H1 (cell line): ENCODE data around the gene AMZ1. TPM values are rescaled to one million over a fixed set of nuclear protein-coding genes. Genes with fewer than 3 reads are reported as not detected.

Experiments used
- CTCF ChIA-PET: fragments of 300-600 bp; sonication (Branson Sonifier 250); formaldehyde crosslinking; loops from one replicate; lab custom pipeline; 2021; ENCODE audit not compliant: partially characterized antibody; lab: Charles Lee
- POLR2A ChIA-PET: fragments of 300-600 bp; sonication (Branson Sonifier 250); formaldehyde crosslinking; loops from one replicate; lab custom pipeline; 2021; ENCODE audit warnings: inconsistent platforms; ENCODE audit not compliant: partially characterized antibody; lab: Charles Lee
- DNase-seq, 2 experiments: peaks; one replicate each; pipeline versions ENCODE4 v3.0.0 to v3.0.0-alpha.2; 2010 to 2022; ENCODE audit warnings: low spot score in 2 of 2, low read depth in 1 of 2, mixed read lengths in 1 of 2
- FAIRE-seq: peaks from 2 replicates; lab custom pipeline; 2011; peaks lifted over from hg19 to GRCh38; lab: Jason Lieb, UNC
- H2AFZ ChIP-seq: 2 replicates; pipeline ENCODE4 v1.8.1; 2012; ENCODE audit warnings: low read length, inconsistent platforms
- H2AK5ac ChIP-seq: 2 replicates; pipeline ENCODE4 v1.6.1; 2013; ENCODE audit warnings: low read depth, low read length
- H2BK120ac ChIP-seq: replicated peaks from 2 replicates; pipeline ENCODE3; 2013; ENCODE audit warnings: low read depth, low read length, inconsistent platforms
- H2BK12ac ChIP-seq: 2 replicates; pipeline ENCODE4 v1.6.1; 2013; ENCODE audit warnings: low read depth, low read length
- H2BK15ac ChIP-seq: 2 replicates; pipeline ENCODE4 v1.6.1; 2013; ENCODE audit warnings: low read length
- H2BK20ac ChIP-seq: 2 replicates; pipeline ENCODE4 v1.6.1; 2013; ENCODE audit warnings: low read length
- H2BK5ac ChIP-seq: 2 replicates; pipeline ENCODE4 v1.6.1; 2013; ENCODE audit warnings: low read depth, low read length
- H3K14ac ChIP-seq: 2 replicates; pipeline ENCODE4 v1.6.1; 2013; ENCODE audit warnings: inconsistent platforms; ENCODE audit not compliant: insufficient read length
- H3K18ac ChIP-seq: 2 replicates; pipeline ENCODE4 v1.6.1; 2013; ENCODE audit warnings: low read length; ENCODE audit errors: extremely low read depth
- H3K23ac ChIP-seq: 2 replicates; pipeline ENCODE4 v1.6.1; 2013; ENCODE audit warnings: inconsistent platforms; ENCODE audit not compliant: insufficient read length
- H3K23me2 ChIP-seq: 2 replicates; pipeline ENCODE4 v1.6.1; 2013; ENCODE audit warnings: low read depth, low read length
- H3K27ac ChIP-seq: 2 replicates; pipeline ENCODE4 v1.6.1; 2011; ENCODE audit warnings: low read depth, low read length, inconsistent platforms
- H3K27me3 ChIP-seq, 4 experiments: replicated peaks in 1 of 4; 1 replicate in 1 of 4; 2 replicates in 3 of 4; pipeline versions ENCODE4 v1.6.1 to v1.8.1; 2011 to 2013; ENCODE audit warnings: low read length in 3 of 4, mild to moderate bottlenecking in 3 of 4, inconsistent platforms in 2 of 4, mixed read lengths in 2 of 4, moderate library complexity in 1 of 4; ENCODE audit not compliant: control insufficient read depth in 3 of 4, insufficient read depth in 3 of 4; ENCODE audit errors: extremely low read depth in 1 of 4
- H3K36me3 ChIP-seq, 4 experiments: 2 replicates each; pipeline versions ENCODE4 v1.6.1 to v1.8.1; 2011 to 2013; ENCODE audit warnings: mild to moderate bottlenecking in 4 of 4, low read length in 3 of 4, moderate library complexity in 2 of 4, control low read depth in 1 of 4, inconsistent platforms in 1 of 4; ENCODE audit not compliant: insufficient read depth in 4 of 4, control insufficient read depth in 2 of 4
- H3K4ac ChIP-seq: replicated peaks from 2 replicates; pipeline ENCODE3; 2013; ENCODE audit warnings: low read length, low read depth, mixed read lengths, inconsistent platforms; ENCODE audit not compliant: insufficient read length
- H3K4me1 ChIP-seq, 4 experiments: replicated peaks in 1 of 4; 1 replicate in 1 of 4; 2 replicates in 3 of 4; pipeline versions ENCODE4 v1.6.1 to v1.8.1; 2011 to 2013; ENCODE audit warnings: low read length in 3 of 4, inconsistent platforms in 2 of 4, mixed read lengths in 1 of 4; ENCODE audit not compliant: insufficient read depth in 4 of 4, control insufficient read depth in 3 of 4
- H3K4me2 ChIP-seq, 2 experiments: 2 replicates each; pipeline versions ENCODE4 v1.6.1 to v1.8.1; 2011 to 2013; ENCODE audit warnings: low read depth in 2 of 2, low read length in 2 of 2, control low read depth in 1 of 2, inconsistent platforms in 1 of 2, mild to moderate bottlenecking in 1 of 2; ENCODE audit not compliant: insufficient read depth in 1 of 2
- H3K4me3 ChIP-seq, 4 experiments: fragments of 200-600, 300-600 bp in 1 of 4; sonication (generic), shearing (Covaris generic), sonication (Bioruptor Twin) in 1 of 4; 2 replicates each; pipeline versions ENCODE4 v1.5.1 to v1.8.1; 2011 to 2016; ENCODE audit warnings: low read length in 4 of 4, low read depth in 3 of 4, control low read depth in 2 of 4, inconsistent platforms in 2 of 4, mild to moderate bottlenecking in 2 of 4, mixed read lengths in 1 of 4, moderate library complexity in 1 of 4; ENCODE audit not compliant: insufficient read depth in 2 of 4; ENCODE audit errors: extremely low read depth in 1 of 4
- H3K56ac ChIP-seq: replicated peaks from 2 replicates; pipeline ENCODE3; 2013; ENCODE audit warnings: low read depth, mild to moderate bottlenecking, mixed read lengths, low read length, inconsistent platforms; ENCODE audit not compliant: insufficient read length
- H3K79me1 ChIP-seq: 2 replicates; pipeline ENCODE4 v1.6.1; 2013; ENCODE audit warnings: low read depth, low read length, control low read depth
- H3K79me2 ChIP-seq, 2 experiments: 2 replicates each; pipeline versions ENCODE4 v1.6.1 to v1.8.1; 2012 to 2013; ENCODE audit warnings: low read length in 2 of 2, mild to moderate bottlenecking in 2 of 2, inconsistent platforms in 1 of 2; ENCODE audit not compliant: insufficient read depth in 2 of 2, control insufficient read depth in 1 of 2
- H3K9ac ChIP-seq, 4 experiments: replicated peaks in 1 of 4; 1 replicate in 1 of 4; 2 replicates in 3 of 4; pipeline versions ENCODE4 v1.6.1 to v1.8.1; 2011 to 2013; ENCODE audit warnings: low read depth in 3 of 4, low read length in 3 of 4, control low read depth in 2 of 4, mild to moderate bottlenecking in 2 of 4, moderate library complexity in 2 of 4, inconsistent platforms in 1 of 4; ENCODE audit errors: extremely low read depth in 1 of 4
- H3K9me3 ChIP-seq, 2 experiments: 2 replicates each; pipeline versions ENCODE4 v1.6.1 to v1.8.1; 2012 to 2013; ENCODE audit warnings: mild to moderate bottlenecking in 2 of 2, moderate library complexity in 2 of 2, control low read depth in 1 of 2, inconsistent platforms in 1 of 2, low read depth in 1 of 2, low read length in 1 of 2, mixed read lengths in 1 of 2; ENCODE audit not compliant: insufficient read depth in 2 of 2
- H4K20me1 ChIP-seq, 2 experiments: replicated peaks in 1 of 2; 2 replicates each; pipeline versions ENCODE3 to v1.8.1; 2011 to 2013; ENCODE audit warnings: inconsistent platforms in 2 of 2, low read length in 2 of 2, mild to moderate bottlenecking in 1 of 2; ENCODE audit not compliant: insufficient read depth in 2 of 2, control insufficient read depth in 1 of 2
- H4K5ac ChIP-seq: 2 replicates; pipeline ENCODE4 v1.6.1; 2013; ENCODE audit warnings: low read length, low read depth, mixed read lengths, inconsistent platforms; ENCODE audit not compliant: insufficient read length
- H4K8ac ChIP-seq: 2 replicates; pipeline ENCODE4 v1.8.0; 2013; ENCODE audit warnings: mild to moderate bottlenecking, moderate library complexity, low read length, inconsistent platforms; ENCODE audit not compliant: insufficient read depth; ENCODE audit errors: extremely low read depth
- H4K91ac ChIP-seq: replicated peaks from 2 replicates; pipeline ENCODE3; 2013; ENCODE audit warnings: low read length, mixed read lengths, inconsistent platforms; ENCODE audit not compliant: insufficient read length
- GABPA ChIP-seq: IDR thresholded peaks from 2 replicates; pipeline ENCODE4 v1.6.1; 2011; ENCODE audit warnings: mild to moderate bottlenecking, low read length, moderate library complexity, borderline replicate concordance; ENCODE audit not compliant: insufficient read depth
- SAP30 ChIP-seq: fragments of 300-600 bp; sonication (generic); IDR thresholded peaks from 2 replicates; pipeline ENCODE4 v1.7.1; 2012; ENCODE audit warnings: low read length, moderate library complexity, mild to moderate bottlenecking, inconsistent platforms; ENCODE audit not compliant: insufficient read depth, insufficient replicate concordance
- SIRT6 ChIP-seq: IDR thresholded peaks from one replicate; pipeline ENCODE4 v1.7.1; 2012; ENCODE audit warnings: low read length, inconsistent platforms
- YY1 ChIP-seq: IDR thresholded peaks from 2 replicates; pipeline ENCODE4 v1.6.1; 2011; ENCODE audit warnings: low read depth, mild to moderate bottlenecking, low read length
- WGBS, 2 experiments: shearing (Covaris generic) in 1 of 2; methylation state at CpG; one replicate each; pipeline versions ENCODE4 v1.1.6 to v1.1.7; 2013 to 2015; ENCODE audit warnings: low lambda C conversion rate in 2 of 2, mixed read lengths in 2 of 2, inconsistent platforms in 1 of 2, low coverage in 1 of 2, missing lambda C conversion rate in 1 of 2; ENCODE audit not compliant: insufficient replicate concordance in 2 of 2, insufficient coverage in 1 of 2, insufficient read length in 1 of 2; ENCODE audit errors: extremely low coverage in 1 of 2, missing lambda C conversion rate in 1 of 2; 5-methylcytosine and 5-hydroxymethylcytosine counted together
- polyA plus RNA-seq, 7 experiments: library from polyadenylated mRNA; depleted of rRNA in 3 of 7; stranded (reverse) in 5 of 7; unstranded in 2 of 7; fragments of >200 nt in 5 of 7; fragments of 200-250 nt in 2 of 7; gene quantifications; 1 replicate in 5 of 7; 2 replicates in 1 of 7; 4 replicates in 1 of 7; pipeline versions ENCODE4 v1.2.1 to v1.2.3, GENCODE V29; 2011 to 2013; ENCODE audit warnings: missing spikeins in 2 of 7, mixed read lengths in 2 of 7
- total RNA-seq: library from RNA; stranded (reverse); fragmentation: NEBNext Ultra II Directional; extraction: Animal tissue kit (Norgen Biotek cat#: 25700); gene quantifications from 2 replicates; pipeline ENCODE4 v1.2.1, GENCODE V29; 2021

AMZ1 gene
- total and polyA plus RNA-seq, 2 of the 8 experiments (the other 6 are each of a cell fraction or from before 2014, with no cell fraction given) = 0.59 to 1.4 TPM

GRCh38 chr7:2716488-2716887, 28.5 kb downstream of the AMZ1 start:
- H3K4me1 ChIP-seq = no peaks in the 10 kb centered on the region; a peak in 4 of 7 replicates
- H4K20me1 ChIP-seq = peaks cover 2 to 4% of the 10 kb centered on the region in 2 experiments
- no peak overlapping the region for H4K5ac ChIP-seq
- H3K79me1 ChIP-seq = no peaks in the 10 kb centered on the region; the same call in 1 of the 2 replicates
- no peak overlapping the region for H3K56ac ChIP-seq
- WGBS, 2 experiments = 94% methylated on average over 11 of the region's 11 CpGs; no CpG with 5 or more reads in 1 of the 2 experiments
- no peak overlapping the region for H3K27ac ChIP-seq
- H2BK5ac ChIP-seq = no peak overlapping the region
- H3K9me3 ChIP-seq = no peaks in the 10 kb centered on the region
- H2BK120ac ChIP-seq = no peak overlapping the region
- no peak overlapping the region; the same call in 1 of the 2 replicates for H2BK12ac ChIP-seq
- H3K36me3 ChIP-seq = peaks cover 0 to 9% (median 8%) of the 10 kb centered on the region in 4 experiments; a peak in 4 of 8 replicates
- ChIA-PET POLR2A (no interaction called here), CTCF (interaction anchor here (0.6 to 11.4 kb wide), 7 partner anchors 9 to 608 kb away, joined by 3 to 125 read pairs (median 3); no protein-coding TSS in a partner anchor)
- H3K4me3 ChIP-seq = no peak overlapping the region
- no peak overlapping the region for H2AFZ ChIP-seq
- no peaks in the 10 kb centered on the region for H3K23me2 ChIP-seq
- DNase-seq (no peak), FAIRE-seq (no peak)
- H3K79me2 ChIP-seq = no peaks in the 10 kb centered on the region
- H3K4me2 ChIP-seq = no peak overlapping the region
- H2BK15ac ChIP-seq = no peak overlapping the region
- H2BK20ac ChIP-seq = no peak overlapping the region
- H3K14ac ChIP-seq = no peak overlapping the region
- H4K91ac ChIP-seq = no peak overlapping the region
- H3K23ac ChIP-seq = no peak overlapping the region
- H2AK5ac ChIP-seq = no peak overlapping the region
- H3K9ac ChIP-seq = no peak overlapping the region
- no peak overlapping the region for H3K18ac ChIP-seq
- H4K8ac ChIP-seq = no peak overlapping the region
- H3K27me3 ChIP-seq = no peaks in the 10 kb centered on the region
- H3K4ac ChIP-seq = no peak overlapping the region
- no peak for TF ChIP-seq GABPA
- TF ChIP-seq SAP30 = no peak
- TF ChIP-seq SIRT6 = no peak
- TF ChIP-seq YY1 = no peak
